GM21526 (cell line): ENCODE data around the gene SLX9.
A peak's percentile ranks its signal among the peaks of the same experiment; 100 is the strongest.

ENCODE experiments used
- ATAC-seq: cut with Tn5 transposase; IDR thresholded peaks from one replicate; pipeline ENCODE4 v1.9.1; 2021; ENCODE audit warnings: moderate library complexity; ENCODE audit not compliant: unreplicated experiment, low FRiP score

Gene SLX9

DNA sequence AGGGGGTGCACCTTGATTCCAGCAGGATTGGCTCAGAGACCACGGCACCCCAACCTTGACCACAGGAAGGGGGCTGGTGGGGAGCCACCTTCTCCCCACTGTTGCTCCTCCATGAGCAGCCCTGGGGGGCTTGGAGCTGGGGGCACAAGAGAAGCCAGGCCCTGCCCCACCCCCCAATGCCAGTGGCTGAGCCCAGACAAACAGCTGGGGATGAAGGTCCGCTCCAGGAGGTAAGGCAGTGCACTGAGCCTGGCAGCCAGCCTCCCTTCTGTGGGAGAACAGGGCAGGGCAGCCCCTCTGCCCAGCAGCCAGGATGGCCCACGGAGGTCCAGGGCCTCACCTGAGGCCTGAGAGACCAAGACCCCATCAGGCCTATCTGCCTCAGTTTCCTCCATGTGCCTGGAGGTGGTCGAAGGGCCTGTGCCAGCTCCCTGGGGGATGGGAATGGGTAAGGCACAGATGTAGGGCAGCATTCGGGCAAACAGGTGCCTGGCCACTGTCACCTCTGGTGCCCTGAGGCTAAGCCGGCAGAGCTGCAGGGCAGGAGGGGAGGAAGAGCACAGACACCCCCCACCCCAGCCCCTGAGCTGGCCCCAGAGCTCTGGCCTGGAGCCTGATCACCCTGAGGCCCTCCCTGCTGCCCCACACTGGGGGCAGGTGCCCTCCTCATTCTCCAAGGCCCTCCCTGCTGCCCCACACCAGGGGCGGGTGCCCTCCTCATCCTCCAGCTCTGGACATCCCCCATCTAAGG lies 26.2 kb upstream of the SLX9 start:
- ATAC-seq: no peak

DNA sequence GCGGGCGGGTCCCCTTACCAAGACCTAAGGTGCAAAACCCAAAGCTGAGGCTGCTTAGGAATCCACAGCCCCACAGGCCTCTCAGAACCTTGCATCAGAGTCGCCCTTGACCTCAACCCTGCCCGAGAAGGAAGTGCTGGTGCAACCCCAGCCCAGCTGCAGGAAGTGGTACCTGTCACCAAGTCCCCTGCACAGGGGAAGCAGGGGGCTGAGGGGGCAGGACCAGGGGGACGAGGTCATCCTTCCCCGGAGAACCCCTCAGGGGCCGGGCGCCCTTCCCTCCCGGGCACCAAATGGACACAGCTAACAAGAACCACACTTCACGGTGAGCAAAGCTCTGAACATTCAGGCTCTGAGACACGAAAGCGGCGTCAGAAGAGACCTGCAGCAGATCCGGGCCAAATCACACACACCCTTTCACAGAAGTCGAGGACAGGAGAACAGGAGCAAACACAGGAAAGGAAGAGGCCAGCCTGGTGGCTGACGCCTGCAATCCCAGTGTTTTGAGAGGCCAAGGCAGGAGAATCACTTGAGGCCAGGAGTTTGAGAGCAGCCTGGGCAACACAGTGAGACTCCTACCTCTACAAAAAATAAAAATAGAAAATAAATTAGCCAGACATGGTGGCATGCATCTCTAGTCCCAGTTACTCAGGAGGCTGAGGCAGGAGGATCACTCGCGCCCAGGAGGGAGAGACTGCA lies 25.5 kb upstream of the SLX9 start:
- no peak for ATAC-seq

DNA sequence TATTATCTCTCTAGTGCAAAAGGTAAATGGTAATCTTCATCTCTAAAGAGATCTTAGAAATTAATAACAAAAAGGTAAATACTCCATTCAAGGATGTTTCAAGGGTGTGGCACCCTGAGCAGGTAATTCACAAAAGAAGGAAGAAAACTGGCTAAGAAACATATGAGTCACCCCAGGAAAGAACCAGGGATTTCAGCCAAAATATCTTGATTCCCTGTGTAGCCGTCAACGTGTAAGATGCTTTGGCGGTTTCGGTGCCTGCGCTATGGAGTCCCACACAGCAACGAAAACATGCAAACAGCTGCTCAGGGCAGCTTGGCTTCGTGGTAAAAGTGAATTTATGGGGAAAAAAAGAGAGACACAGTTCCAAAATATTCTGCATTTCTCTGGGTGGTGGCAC lies 22.9 kb upstream of the SLX9 start:
- ATAC-seq: no peak

DNA sequence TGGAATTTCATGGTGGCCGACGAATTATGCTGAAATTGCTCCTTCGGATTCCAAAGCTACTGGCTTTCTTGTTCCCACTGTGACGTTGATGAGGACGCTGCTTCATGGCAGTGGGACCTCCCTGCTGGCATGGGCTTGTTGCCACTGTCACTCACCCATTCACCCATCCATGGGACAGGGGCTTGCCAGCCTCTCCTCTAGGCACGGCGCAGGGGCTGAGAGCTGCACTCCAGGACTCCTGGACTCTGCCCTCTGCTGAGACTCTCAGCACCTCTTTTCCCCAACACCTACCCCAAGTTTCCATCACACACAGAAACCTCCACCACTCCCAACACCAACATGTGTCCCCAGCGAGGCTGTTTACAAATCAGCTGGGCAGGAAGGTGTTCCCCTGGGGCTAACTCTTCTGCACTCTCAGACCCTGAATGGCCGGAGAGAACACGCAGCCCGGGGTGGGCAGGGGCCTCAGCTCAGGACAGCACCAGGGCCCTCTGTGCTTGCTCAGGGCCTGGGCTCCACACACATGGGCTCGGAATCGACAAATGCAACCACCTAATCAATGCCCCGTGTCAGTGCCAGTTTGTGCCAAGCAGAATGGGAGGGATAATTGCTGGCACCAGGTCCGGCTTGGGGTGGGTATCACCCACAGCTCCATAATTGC lies 22.3 kb upstream of the SLX9 start:
- ATAC-seq: no peak

DNA sequence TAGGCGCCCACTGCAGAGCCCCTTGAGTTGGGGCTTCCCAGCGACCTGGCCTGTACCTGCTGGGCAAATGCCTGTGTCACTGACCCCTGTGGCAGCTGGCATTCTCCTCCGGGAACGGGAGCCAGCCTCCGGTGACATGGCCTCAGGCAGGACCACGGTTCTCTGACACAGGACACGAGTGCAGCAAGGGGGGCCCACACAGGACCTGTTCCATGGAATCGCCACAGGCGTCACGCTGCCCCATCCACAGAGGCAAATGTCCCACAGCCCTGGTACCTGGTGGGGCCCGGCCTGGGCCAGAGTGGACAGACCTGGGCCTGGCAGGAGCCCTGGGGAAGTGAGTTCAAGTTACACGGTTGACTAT lies 21.7 kb upstream of the SLX9 start:
- ATAC-seq: no peak

DNA sequence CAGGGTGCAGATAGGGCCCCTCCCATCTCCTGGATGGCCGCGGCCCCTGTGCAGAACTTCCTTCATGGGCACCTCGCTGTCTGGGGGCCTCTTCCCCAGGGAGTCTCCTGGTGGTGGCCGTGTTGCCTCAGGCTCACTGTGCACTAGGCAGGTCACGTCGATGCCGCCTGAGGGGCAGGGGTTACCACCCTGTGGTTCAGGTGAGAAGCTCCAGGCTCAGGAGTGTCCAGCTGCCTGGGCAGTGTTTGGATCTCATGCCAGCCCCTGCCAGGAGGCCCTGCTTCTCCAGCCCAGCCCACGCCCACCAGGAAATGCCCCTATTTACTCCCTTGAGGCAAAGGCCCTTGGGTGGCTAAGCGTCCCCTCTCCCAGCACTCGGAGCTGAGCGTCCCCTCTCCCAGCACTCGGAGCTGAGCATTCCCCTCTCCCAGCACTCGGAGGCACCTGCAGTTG lies 21.2 kb upstream of the SLX9 start:
- ATAC-seq: no peak

DNA sequence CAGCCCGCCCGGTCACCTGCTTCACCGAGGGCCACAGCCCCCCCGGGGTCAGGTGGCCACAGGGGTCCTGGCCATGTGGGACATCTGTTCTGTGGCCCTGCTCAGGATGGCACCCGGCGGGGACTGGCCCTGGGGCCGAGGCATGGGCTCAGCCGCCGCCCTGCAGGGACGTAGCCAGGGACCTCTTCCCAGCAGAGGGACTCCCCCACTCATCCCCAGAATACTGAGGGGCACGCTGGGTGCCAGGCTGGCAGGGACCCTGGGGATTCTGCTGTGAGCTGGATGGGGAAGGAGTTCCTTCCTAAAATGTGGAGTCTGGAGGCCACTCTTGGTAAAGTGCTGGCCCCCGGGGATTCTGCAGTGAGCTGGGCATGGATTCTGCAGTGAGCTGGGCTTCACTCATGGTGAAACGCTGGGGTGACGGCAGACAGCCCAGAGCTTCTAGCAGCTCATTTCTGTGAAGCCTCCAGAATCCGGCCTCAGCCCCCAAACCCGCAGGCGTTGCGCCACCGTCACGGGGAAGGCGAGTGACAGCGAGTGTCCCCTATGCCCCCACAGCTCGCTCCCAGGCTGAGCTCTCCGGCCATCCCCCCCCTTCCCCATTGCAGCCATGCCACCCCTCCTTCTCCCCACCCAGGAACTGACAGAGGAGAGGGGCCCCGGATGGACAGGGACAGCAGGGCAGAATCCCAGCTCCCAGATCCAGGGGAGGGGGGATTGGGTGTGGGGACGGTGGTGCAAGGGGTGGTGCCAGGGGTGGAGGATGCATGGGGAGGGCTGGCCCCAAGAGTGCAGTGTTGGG lies 20.5 kb upstream of the SLX9 start:
- ATAC-seq: no peak

DNA sequence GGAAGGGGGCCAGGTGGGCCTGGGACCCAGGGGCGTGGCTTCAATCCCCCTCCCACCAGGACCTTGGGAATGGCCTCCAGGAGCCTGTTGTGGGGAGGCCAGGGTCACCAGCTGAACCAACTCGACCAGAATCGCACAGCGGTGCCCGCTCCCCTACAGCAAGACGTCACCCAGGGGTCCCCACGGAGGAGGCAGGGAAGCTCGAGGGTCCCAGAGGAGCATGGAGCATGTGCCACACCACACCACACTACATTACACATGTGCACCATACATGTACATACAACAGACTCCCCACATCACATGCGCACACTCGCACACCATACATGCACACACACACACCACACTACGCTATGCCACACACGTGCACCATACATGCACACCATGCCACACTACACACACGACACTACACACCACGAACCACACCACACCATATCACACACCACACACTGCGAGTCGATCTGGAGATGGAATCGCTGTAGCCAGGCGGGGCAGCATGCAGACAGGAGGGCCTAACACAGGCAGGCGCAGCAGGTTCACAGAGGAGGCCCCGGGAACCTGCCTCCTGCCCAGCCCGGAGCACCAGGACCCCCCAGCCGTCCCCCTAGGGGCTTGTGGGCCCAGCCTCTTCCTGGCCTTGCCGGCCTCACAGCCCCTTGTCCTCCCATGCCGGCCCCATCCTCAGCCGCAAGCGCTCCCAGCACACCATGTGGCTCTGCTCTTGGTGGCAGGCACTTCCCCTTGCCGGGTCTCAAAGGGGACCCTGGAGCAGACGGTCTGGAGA lies 19.7 kb upstream of the SLX9 start:
- ATAC-seq: peak; percentile 14

DNA sequence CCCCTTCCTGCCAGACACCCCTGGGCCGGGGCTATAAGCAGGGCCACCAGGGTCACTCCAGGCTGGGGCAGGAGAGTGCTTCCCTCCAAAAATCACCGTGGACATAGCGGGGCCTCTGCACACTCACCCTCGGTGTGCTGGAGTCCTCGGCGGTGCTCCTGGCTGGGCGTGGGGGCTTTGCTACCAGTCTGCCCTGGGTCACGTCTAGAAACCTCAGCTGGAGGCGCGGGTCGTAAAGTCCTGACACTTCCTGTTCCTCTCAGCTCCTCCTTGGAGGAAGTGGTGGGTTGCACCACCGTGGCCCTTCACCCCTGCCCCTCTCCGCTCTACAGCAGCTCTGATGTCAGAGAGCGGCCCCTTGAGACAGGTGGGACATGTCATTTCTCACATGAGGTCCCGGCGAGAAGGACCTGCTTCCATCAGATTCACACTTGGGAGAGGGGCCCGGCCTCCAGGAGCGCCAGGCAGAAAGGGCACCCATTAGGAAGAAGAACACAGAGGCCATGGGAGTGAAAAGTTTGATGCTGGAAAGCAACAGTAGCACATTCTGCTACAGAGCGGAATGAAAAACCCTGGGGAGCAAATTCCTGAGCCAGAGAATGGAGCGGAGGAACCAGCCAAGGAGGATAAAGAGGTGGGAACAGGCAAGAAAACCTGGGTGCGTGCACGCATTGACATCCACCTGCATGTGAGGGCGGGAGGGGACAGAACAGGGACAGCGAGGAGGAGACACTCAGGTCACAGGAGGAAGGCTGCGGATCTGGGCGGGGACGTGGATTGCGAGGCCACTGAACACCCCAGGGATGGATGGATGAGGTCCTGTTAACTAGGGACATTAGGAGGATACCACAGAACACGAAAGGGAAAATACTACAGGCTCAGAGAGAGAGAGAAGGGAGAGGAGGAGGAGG lies 18.9 kb upstream of the SLX9 start, which contains the start of gene ITGB2:
Gene ITGB2 (minus strand): TSS at position 206 of the 911 bp plus-strand sequence. CDS start 10,117 bp downstream, outside the sequence.
- ATAC-seq: peak; percentile 69

DNA sequence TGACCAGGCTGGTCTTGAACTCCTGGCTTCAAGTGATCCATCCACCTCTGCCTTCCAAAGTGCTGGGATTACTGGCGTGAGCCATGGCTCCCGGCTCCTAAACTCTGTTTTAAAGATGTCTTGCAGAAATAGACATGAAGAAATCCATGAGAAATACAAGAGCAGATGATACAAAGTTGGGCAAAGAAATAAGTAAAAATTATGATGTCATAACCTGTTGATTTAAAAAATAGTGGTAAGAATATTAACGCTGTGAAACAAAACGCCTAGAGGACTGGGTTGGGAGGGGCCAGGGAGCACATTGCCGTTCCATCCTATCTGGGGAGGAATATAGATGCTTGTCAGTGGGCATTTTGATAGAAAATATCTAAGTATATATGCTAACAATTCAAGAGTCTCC lies 17.9 kb upstream of the SLX9 start:
- no peak for ATAC-seq

DNA sequence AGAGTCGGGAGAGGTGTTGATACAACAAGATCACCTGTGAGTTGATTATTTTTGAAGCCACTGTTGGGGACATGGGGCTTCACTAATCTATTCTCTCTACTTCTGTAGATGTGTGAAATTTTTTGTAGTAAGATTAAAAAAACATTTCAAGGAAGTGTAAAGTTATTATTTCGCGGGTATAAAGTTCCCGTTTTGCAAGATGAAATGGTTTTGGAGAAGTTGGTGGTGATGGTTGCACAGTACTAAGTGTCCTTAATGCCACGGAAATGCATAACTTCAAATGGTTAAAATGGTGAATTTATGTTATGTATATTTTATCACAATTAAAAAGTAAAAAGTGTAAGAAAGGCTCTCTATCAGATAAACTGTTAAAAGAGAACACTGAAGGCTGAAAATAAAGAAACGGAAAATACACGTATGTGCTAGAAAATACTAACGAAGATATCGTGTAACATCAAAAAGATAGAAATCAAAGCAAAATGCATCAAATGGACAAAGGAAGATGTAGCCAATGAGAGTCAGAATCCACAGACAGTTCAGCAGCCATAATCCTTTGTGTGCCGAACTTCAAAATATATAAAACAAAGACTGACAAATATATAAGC lies 16.2 kb upstream of the SLX9 start:
- no peak for ATAC-seq

DNA sequence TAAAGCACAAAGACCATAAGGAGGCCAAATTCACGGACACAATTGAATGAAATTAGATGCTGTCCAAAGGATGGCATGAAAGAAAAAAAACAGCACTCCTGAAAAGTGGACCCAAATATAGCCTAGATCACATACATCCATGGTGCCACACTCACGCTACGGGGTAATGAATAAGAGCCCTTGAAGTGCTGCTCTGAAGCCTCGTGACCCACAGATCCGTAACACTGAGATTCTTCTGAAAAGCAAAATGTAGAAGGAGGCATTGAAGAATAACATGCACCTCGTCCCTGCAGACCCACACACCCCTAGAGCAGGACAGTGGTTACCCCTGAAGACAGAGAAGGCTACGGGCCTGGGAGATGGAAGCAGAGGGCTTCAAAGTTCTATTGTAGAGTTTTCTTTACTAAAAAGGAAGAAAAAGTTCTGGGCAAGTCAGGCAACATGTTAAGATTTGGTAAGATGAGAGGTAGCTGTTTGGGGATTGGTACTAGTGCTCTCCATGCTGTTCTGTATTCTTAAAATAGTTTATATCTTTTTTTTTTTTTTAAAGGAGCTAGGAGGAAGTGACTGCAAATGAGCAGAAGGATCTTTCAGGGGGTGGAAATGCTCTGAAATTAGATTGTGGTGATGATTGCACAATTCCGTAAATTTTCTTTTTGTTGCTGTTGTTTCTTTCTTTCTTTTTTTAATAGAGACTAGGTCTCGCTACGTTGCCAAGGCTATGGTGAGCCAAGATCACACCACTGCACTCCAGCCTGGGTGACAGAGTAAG lies 15.0 kb upstream of the SLX9 start:
- no peak for ATAC-seq

DNA sequence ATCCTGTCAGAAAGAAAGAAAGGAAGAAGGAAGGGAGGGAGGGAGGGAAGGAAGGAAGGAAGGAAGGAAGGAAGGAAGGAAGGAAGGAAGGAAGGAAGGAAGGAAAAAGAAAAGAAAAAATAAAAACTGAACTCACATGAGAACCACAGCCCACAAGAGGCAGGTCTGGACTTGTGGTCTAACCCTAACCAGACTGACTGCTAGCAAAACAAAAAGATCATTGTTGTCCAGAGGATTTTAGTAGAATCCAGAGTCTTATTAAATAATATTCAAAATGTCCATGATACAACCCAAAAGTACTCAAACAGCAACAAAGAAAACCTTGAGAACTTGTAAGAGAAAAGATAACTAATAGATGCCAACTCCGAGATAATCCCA lies 14.5 kb upstream of the SLX9 start:
- no peak for ATAC-seq

DNA sequence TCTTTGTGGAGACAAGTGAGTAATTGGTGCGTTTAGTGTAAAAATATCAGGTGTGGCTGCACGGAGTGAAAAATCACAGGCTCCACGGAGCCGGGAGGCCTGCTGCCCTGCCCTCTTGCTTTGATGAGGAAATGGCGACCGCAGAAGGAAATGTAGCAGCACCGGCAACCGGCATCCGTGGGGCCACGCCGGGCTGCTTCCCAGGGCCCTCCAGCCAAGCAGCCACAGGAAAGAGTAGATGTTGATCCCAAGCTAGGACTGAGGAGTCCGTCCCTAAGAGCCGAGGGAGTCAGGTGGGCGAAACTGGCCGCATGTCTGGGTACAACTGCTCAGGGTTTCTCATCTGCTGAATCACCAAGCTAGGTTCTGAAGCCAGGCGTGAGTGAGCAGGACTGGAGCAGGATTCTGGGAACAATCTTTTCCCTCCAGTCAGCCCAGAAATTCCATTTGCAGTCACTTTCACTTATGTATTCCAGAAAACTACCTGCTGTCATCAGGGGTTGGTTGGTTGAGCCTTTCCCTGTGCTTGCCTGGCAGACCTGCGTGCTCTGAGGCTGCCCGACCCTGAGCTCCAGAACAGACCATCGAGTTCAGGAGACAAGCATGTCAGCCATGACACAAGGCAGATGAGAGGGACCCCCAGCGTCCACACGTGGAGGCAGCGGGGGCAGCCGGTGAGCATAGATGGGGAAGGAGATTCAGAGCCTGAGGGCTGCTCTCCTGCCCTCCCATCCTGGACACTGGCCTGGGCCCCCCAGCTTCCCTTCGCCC lies 13.3 kb upstream of the SLX9 start:
- ATAC-seq: no peak

DNA sequence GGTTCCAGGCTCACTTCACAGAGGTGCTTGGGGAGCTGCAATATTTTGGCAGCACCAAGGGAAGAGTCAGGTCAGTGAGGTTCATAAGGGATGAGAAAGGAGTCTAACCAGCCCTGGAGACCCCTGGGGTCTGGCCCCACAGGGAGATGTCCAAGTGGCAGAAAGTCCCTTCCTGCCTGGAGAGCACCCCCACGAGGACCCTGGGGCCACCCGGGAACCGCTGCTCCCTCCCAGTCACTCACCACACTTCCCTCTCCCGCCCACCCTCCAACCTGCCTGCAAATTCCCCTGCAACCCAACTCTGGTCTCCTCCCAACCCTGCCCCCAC lies 12.6 kb upstream of the SLX9 start:
- ATAC-seq: no peak

DNA sequence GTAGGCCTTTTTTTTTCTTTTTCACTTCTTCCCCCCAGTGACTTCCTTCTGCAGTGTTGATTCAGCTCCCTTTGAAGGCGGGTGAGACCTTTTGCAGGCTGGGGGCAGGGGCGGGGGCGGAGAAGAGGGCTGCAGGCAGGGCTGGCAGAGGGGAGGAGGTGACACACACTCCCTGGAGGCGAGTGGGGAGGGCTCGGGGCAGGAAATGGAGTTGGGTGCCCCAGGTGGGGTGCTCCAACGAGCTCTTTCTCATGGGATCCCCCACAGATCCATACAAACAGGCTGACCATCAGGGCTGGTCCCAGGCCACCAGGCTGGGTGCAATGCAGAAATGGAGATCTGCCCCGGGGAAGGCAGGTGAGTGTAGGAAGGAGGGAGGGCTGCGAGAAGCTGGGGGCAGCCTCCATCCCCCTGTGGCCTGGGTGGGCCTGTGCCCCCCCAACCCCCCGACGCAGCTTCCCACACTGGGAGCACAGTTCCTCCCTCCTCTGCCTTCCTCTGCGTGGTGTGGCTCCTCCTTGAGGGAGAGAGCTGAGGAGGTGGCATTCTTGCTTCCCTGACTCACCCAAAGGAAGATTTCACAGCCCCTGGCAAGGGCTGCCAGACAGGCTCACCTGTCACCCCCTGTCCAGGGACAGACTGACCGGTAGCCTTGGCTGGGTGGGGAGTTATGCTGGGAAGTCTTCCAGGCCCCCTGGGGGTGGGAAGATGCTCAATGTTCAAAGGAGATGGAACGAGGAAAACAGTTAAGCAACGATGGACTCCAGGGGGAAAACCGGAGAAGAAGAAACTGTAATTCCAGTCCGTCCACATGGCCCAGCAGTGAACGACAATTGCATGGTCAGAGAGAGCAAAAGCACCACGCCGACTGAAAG lies 12.0 kb upstream of the SLX9 start:
- no peak for ATAC-seq
